NB4 (cell line): Measurements from ENCODE around the gene NTSR1.

Source experiments
- DNase-seq: peaks from one replicate; pipeline ENCODE4 v3.0.0; 2010; ENCODE audit warnings: low read depth
- H3K4me3 ChIP-seq: one replicate; pipeline ENCODE4 v1.5.1; 2011; ENCODE audit warnings: mild to moderate bottlenecking, low read depth, low read length, moderate library complexity
- MYC ChIP-seq: IDR thresholded peaks from 2 replicates; pipeline ENCODE4 v1.6.1; 2011; ENCODE audit warnings: low read depth, low read length
- POLR2A ChIP-seq: IDR thresholded peaks from 2 replicates; pipeline ENCODE4 v1.6.1; 2011; ENCODE audit warnings: mild to moderate bottlenecking; ENCODE audit not compliant: insufficient read length; ENCODE audit errors: extremely low read depth
- TF ChIP-seq, protein P1 (sequence below): IDR thresholded peaks from 2 replicates; pipeline ENCODE4 v1.6.1; 2011; ENCODE audit warnings: low read depth, low read length
- TF ChIP-seq, protein P2 (sequence below): IDR thresholded peaks from one replicate; pipeline ENCODE4 v1.5.1; 2012; ENCODE audit warnings: low read depth, low read length

The NTSR1 gene

DNA sequence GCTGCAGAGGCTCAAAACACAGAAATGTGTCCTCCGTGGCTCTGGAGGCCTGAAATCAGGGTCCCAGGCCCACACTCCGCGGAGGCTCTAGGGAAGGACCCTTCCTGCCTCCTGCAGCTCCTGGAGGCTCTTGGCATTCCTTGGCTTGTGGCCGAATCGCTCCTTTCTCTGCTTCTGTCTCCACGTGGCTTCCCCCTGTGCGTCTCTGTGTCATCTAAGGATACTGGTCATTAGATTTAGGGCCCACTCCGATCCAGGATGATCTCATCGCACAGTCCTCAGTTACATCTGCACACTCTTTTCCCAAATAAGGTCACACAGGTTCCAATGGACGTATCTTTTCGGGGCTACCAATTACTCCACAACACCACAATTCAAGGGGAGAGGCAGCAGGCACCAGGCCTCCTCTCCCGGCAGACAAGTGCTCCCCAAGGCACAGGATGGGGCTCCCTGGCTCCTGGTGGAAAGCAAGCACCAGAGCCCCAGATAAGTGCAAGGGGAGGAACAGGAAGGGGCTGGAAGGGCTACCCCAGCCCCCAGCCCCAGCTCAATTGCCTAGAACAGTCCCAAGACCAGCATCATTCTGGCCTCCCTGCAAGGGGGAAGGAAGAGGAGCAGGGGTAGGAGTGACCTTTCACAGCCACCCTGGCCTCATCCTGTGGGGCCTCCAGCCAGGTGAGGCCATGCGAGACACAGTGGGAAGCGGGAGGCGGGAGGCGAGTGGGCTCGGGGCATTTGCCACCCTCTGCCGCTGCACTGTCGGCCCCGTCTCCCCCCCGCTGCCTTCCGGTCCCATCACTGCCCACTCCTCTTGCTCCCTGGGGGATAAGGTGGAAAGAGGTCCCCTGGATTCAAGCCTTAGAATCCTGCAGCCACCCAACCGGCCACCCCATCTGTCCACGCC, 16.3 kb downstream of the NTSR1 start:
- H3K4me3 ChIP-seq = no peak overlapping the region
- TF ChIP-seq, protein P1, sequence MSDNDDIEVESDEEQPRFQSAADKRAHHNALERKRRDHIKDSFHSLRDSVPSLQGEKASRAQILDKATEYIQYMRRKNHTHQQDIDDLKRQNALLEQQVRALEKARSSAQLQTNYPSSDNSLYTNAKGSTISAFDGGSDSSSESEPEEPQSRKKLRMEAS = no peak
- TF ChIP-seq, protein P2, sequence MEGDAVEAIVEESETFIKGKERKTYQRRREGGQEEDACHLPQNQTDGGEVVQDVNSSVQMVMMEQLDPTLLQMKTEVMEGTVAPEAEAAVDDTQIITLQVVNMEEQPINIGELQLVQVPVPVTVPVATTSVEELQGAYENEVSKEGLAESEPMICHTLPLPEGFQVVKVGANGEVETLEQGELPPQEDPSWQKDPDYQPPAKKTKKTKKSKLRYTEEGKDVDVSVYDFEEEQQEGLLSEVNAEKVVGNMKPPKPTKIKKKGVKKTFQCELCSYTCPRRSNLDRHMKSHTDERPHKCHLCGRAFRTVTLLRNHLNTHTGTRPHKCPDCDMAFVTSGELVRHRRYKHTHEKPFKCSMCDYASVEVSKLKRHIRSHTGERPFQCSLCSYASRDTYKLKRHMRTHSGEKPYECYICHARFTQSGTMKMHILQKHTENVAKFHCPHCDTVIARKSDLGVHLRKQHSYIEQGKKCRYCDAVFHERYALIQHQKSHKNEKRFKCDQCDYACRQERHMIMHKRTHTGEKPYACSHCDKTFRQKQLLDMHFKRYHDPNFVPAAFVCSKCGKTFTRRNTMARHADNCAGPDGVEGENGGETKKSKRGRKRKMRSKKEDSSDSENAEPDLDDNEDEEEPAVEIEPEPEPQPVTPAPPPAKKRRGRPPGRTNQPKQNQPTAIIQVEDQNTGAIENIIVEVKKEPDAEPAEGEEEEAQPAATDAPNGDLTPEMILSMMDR = no peak
- no peak for TF ChIP-seq POLR2A
- TF ChIP-seq MYC = no peak
- DNase-seq = no peak

DNA sequence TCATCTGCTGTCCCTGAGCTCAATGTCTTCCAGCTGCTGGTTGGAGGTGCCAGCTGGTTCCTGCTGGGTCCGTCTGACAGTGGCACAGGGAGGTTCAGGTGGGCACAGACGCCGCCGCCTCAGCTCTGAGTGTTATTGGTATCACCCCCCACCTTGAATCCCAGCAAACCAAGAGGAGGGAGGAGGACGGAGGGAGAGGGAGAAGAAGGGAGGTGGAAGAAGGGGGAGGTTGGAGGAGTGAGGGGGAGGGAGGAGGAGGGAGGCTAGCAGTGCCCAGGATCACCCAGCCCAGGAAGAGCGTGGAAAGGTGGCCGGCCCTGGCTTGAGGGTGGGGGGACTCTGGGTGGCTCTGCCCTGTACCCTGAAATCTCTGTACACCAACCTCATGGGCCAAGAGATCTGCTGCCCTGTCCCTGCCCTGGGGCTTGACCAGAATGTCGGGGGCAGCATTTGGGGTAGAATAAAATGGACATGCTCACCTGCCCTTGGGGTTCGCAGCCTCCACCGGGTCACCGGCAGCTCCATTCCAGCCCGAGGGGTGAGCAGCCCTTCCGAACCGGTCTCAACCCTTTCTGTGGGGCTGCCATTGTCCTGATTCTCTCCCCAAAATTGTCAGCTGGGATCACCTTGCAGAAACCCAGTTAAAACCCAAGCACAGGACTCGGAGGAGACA, 17.1 kb downstream of the NTSR1 start:
- no peak overlapping the region for H3K4me3 ChIP-seq
- TF ChIP-seq POLR2A = no peak
- TF ChIP-seq, protein P1 = no peak
- TF ChIP-seq, protein P2 = no peak
- no peak for DNase-seq

DNA sequence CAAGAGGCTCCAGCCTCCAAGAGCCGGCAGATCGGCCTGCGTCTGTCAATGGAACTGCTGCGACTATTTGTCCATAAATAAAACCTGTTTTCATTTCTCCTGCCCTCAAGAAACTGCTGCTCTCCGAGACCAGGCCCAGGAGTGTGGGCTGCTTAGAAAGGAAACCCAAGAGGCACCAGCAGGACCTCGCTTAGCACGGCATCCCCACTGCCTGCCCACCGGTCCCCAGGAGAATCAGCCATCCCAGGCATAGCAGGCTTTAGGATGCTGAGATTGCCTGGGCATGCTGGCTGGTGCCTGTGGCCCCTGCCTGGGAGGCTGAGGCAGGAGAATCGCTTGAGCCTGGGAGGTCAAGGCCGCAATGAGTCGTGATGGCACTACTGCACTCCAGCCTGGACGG, 17.6 kb downstream of the NTSR1 start:
- H3K4me3 ChIP-seq = no peak overlapping the region
- DNase-seq = no peak
- TF ChIP-seq POLR2A = no peak
- TF ChIP-seq, protein P2 = no peak
- no peak for TF ChIP-seq MYC
- TF ChIP-seq, protein P1 = no peak

DNA sequence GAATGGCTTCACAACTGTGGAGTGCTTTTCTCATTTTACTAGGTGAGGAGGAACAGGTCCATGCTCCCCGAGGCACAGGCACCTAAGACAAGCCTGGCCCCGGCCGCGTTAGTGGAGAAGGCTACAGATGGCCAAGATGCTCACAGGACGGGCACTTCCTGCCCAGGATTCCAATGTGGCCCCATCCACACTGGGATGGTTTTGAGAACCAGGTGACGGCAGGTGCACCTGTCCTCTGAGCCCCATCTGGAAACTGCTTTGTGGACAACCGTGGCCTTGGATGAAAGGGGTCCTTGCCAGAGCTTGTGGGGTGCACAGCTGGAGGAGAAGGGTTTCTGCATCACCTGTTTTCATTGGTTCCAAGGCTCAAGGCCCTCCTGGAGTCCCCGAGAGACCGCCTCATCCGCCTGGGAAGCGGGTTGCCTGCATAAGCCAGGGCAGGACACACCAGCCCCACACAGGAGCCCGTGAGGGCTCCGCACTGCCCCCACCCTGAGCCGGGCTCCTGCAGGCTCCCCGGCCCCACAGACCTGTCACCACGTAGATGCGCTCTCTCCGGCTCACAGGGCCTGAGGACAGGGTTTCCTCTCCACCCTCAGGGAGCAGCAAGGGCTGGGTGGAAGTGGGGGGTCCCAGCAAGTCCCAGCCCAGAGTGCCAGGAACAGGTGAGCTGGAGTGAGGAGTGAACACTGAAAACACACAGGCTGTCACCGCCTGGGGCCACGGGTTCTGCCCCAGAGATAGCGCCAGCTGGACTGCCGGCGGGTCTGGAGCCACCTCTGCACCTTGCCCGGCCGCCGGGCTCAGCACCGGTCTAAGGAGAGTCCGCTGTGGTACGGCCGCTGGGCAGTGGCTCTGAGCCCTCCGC, 18.3 kb downstream of the NTSR1 start:
- H3K4me3 ChIP-seq = no peak overlapping the region
- DNase-seq = no peak
- TF ChIP-seq, protein P2 = no peak
- TF ChIP-seq MYC = no peak
- TF ChIP-seq POLR2A = no peak
- TF ChIP-seq, protein P1 = no peak

DNA sequence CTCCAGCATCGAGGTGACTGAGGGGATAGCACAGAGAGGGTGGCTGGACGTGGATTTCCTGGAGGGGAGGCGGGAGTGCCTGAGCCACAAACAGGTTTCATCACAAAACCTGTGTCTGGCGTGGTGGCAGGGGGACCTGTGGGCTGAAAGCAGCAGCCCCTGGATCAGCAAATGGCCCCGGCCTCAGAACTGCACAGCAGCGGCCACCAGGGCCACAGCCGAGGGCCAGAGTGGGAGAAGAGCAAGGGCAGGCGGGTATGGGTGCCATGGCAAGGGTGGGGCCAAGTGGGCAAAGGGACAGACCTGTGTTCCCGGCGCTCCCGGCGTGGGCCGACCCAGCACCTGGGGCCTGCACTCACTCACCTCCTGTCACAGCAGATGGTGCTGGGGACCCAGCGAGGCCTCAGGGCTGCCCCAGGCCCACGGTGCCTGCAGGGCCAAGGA, 19.0 kb downstream of the NTSR1 start:
- TF ChIP-seq, protein P2 = no peak
- TF ChIP-seq MYC = no peak
- TF ChIP-seq POLR2A = no peak
- TF ChIP-seq, protein P1 = no peak
- peak; percentile 40 for DNase-seq
- H3K4me3 ChIP-seq = no peak overlapping the region
